Body of pancreas (tissue), 4 donors: Measurements from ENCODE around the gene CADM1. TPM values are rescaled to one million over a fixed set of nuclear protein-coding genes. Genes with fewer than 3 reads are reported as not detected.

ENCODE experiments used
- ATAC-seq: fragments of 150-250 bp; one replicate; pipeline ENCODE4 v1.9.1; 2016
- DNase-seq, 4 donors: peaks; one replicate each; pipeline ENCODE4 v3.0.0-alpha.2; 2019
- H3K27ac ChIP-seq, 4 donors: fragments of 200-600 bp; sonication (generic); 1 replicate in 3 of 4; 2 replicates in 1 of 4; pipeline versions ENCODE4 v1.5.1 to v1.6.1; 2016 to 2019; ENCODE audit warnings: mild to moderate bottlenecking in 1 of 4, mixed read lengths in 1 of 4, moderate library complexity in 1 of 4
- H3K27me3 ChIP-seq, 2 donors: fragments of 200-600 bp; sonication (generic); one replicate each; pipeline ENCODE4 v1.6.0; 2016; ENCODE audit warnings: mild to moderate bottlenecking in 1 of 2
- H3K36me3 ChIP-seq, 2 donors: fragments of 200-600 bp; sonication (generic); replicated peaks in 1 of 2; 2 replicates each; pipeline ENCODE4 v1.5.1; 2016; ENCODE audit warnings: low read depth in 2 of 2; ENCODE audit not compliant: insufficient read depth in 1 of 2
- H3K4me1 ChIP-seq: fragments of 200-600 bp; sonication (generic); one replicate; pipeline ENCODE4 v1.6.0; 2016
- H3K4me3 ChIP-seq, 2 donors: fragments of 200-600 bp; sonication (generic); 1 replicate in 1 of 2; 2 replicates in 1 of 2; pipeline ENCODE4 v1.5.1; 2016 to 2019
- H3K9me3 ChIP-seq, 3 donors: fragments of 200-600 bp; sonication (generic); 1 replicate in 2 of 3; 2 replicates in 1 of 3; pipeline ENCODE4 v1.5.1; 2016
- CTCF ChIP-seq, 7 experiments: fragments of 450-650 bp in 4 of 7; fragments of 200-600 bp in 3 of 7; sonication (generic) in 3 of 7; IDR thresholded peaks; one replicate each; pipeline ENCODE4 v1.5.1; 2016 to 2019; ENCODE audit warnings: antibody characterized with exemption in 7 of 7
- POLR2A ChIP-seq, 3 donors: fragments of 450-650 bp; IDR thresholded peaks; one replicate each; pipeline ENCODE4 v1.6.1; 2016; ENCODE audit warnings: antibody characterized with exemption in 3 of 3, mild to moderate bottlenecking in 2 of 3
- WGBS, 2 donors: methylation state at CpG; one replicate each; pipeline ENCODE4 v1.1.5; 2017; 5-methylcytosine and 5-hydroxymethylcytosine counted together
- intact Hi-C: fragments of 100-400 bp; cut with DNase I; formaldehyde crosslinking; loops from one replicate; pipeline ENCODE4 v1.15.1; 2023
- total RNA-seq, 2 donors: library from RNA; depleted of rRNA; stranded (reverse); fragments of >200 nt; gene quantifications; one replicate each; pipeline ENCODE4 v1.1.0, GENCODE V29; 2016

CADM1 gene
- total RNA-seq, 2 donors from 2014 or later = 12.5 to 13.7 TPM

GRCh38 chr11:115297330-115297729 lies 206.9 kb downstream of the CADM1 start:
- H3K27me3 ChIP-seq = no peaks in the 10 kb centered on the region
- H3K4me1 ChIP-seq = no peaks in the 10 kb centered on the region
- no peaks in the 10 kb centered on the region for H3K36me3 ChIP-seq
- 69 to 73% methylated on average over 4 of the region's 4 CpGs for WGBS, 2 donors
- TF ChIP-seq POLR2A (IDR thresholded peaks at IDR 0.05) (no peak), CTCF (IDR thresholded peaks at IDR 0.05) (no peak)
- no peak overlapping the region for H3K4me3 ChIP-seq
- no peak for ATAC-seq
- intact Hi-C loops = no loop called here
- H3K9me3 ChIP-seq = no peaks in the 10 kb centered on the region
- H3K27ac ChIP-seq = no peak overlapping the region
- no peak for DNase-seq

- intact Hi-C loops = no loop called here
- no peak for TF ChIP-seq POLR2A (IDR thresholded peaks at IDR 0.05)
- TF ChIP-seq CTCF (IDR thresholded peaks at IDR 0.05) = no peak
- Histone ChIP-seq H3K27ac (no peak overlapping the region), H3K9me3 (no peaks in the 10 kb centered on the region), H3K4me3 (no peak overlapping the region), H3K36me3 (no peaks in the 10 kb centered on the region), H3K4me1 (no peaks in the 10 kb centered on the region), H3K27me3 (no peaks in the 10 kb centered on the region)
- DNase-seq = no peak
- no peak for ATAC-seq
- WGBS, 2 donors = 59 to 75% methylated on average over 3 of the region's 3 CpGs
Measured at GRCh38 chr11:115291325-115291724, 212.9 kb downstream of the CADM1 start.

GRCh38 chr11:115290893-115291292 lies 213.3 kb downstream of the CADM1 start:
- Histone ChIP-seq H3K36me3 (no peaks in the 10 kb centered on the region), H3K27ac (no peak overlapping the region), H3K27me3 (no peaks in the 10 kb centered on the region), H3K4me3 (no peak overlapping the region), H3K4me1 (no peaks in the 10 kb centered on the region), H3K9me3 (no peaks in the 10 kb centered on the region)
- intact Hi-C loops = no loop called here
- DNase-seq (no peak), ATAC-seq (no peak)
- 78 to 79% methylated on average over 6 of the region's 6 CpGs for WGBS, 2 donors
- TF ChIP-seq CTCF (IDR thresholded peaks at IDR 0.05) = no peak
- no peak for TF ChIP-seq POLR2A (IDR thresholded peaks at IDR 0.05)

- TF ChIP-seq POLR2A (IDR thresholded peaks at IDR 0.05) (no peak), CTCF (IDR thresholded peaks at IDR 0.05) (no peak)
- intact Hi-C loops = no loop called here
Measured at GRCh38 chr11:115290479-115290878, 213.7 kb downstream of the CADM1 start.

GRCh38 chr11:115287266-115287665 lies 216.9 kb downstream of the CADM1 start:
- DNase-seq (no peak), ATAC-seq (no peak)
- intact Hi-C loops = no loop called here
- Histone ChIP-seq H3K27ac (no peak overlapping the region), H3K9me3 (no peaks in the 10 kb centered on the region), H3K4me3 (no peak overlapping the region), H3K36me3 (no peaks in the 10 kb centered on the region), H3K4me1 (no peaks in the 10 kb centered on the region), H3K27me3 (no peaks in the 10 kb centered on the region)
- TF ChIP-seq POLR2A (IDR thresholded peaks at IDR 0.05) (no peak), CTCF (IDR thresholded peaks at IDR 0.05) (no peak)
- WGBS, 2 donors = 76 to 81% methylated on average over 6 of the region's 6 CpGs

More at GRCh38 chr11:115290479-115290878, 213.7 kb downstream of the CADM1 start:
- no peak for DNase-seq
- no peaks in the 10 kb centered on the region for H3K36me3 ChIP-seq
- no peak for ATAC-seq
- H3K4me1 ChIP-seq = no peaks in the 10 kb centered on the region
- no peak overlapping the region for H3K27ac ChIP-seq
- H3K9me3 ChIP-seq = no peaks in the 10 kb centered on the region
- 50 to 72% methylated on average over 1 of the region's 1 CpG for WGBS, 2 donors
- no peak overlapping the region for H3K4me3 ChIP-seq
- no peaks in the 10 kb centered on the region for H3K27me3 ChIP-seq
